Ishikawa (cell line): Measurements from ENCODE around the gene CFAP45.

Experiments
- CEBPB ChIP-seq: IDR thresholded peaks from 2 replicates; pipeline ENCODE4 v1.6.1; 2012
- CREB1 ChIP-seq: IDR thresholded peaks from 2 replicates; pipeline ENCODE4 v1.6.1; 2012; ENCODE audit warnings: low read depth
- EGR1 ChIP-seq: IDR thresholded peaks from 2 replicates; pipeline ENCODE4 v1.6.1; 2012
- EP300 ChIP-seq: IDR thresholded peaks from 2 replicates; pipeline ENCODE4 v1.6.1; 2012; ENCODE audit warnings: borderline replicate concordance
- FOXM1 ChIP-seq: IDR thresholded peaks from 2 replicates; pipeline ENCODE4 v1.6.1; 2012; ENCODE audit warnings: low read depth, borderline replicate concordance
- NFIC ChIP-seq: IDR thresholded peaks from 2 replicates; pipeline ENCODE4 v1.6.1; 2012
- RAD21 ChIP-seq: IDR thresholded peaks from 2 replicates; pipeline ENCODE4 v1.6.1; 2012; ENCODE audit warnings: low read depth
- TAF1 ChIP-seq: IDR thresholded peaks from 2 replicates; pipeline ENCODE4 v1.6.1; 2012; ENCODE audit warnings: low read depth, mild to moderate bottlenecking
- TCF12 ChIP-seq: IDR thresholded peaks from 2 replicates; pipeline ENCODE4 v1.6.1; 2012; ENCODE audit warnings: low read depth
- TEAD4 ChIP-seq: IDR thresholded peaks from 2 replicates; pipeline ENCODE4 v1.6.1; 2012
- YY1 ChIP-seq: IDR thresholded peaks from 2 replicates; pipeline ENCODE4 v1.6.1; 2012; ENCODE audit warnings: low read depth
- ZBTB7A ChIP-seq: IDR thresholded peaks from 2 replicates; pipeline ENCODE4 v1.6.1; 2012; ENCODE audit warnings: low read depth
- TF ChIP-seq, protein P1 (sequence below): IDR thresholded peaks from 2 replicates; pipeline ENCODE4 v1.6.1; 2012
- TF ChIP-seq, protein P2 (sequence below): IDR thresholded peaks from 2 replicates; pipeline ENCODE4 v1.6.1; 2012; ENCODE audit warnings: low read depth, mild to moderate bottlenecking
- TF ChIP-seq, protein P3 (sequence below): IDR thresholded peaks from 2 replicates; pipeline ENCODE4 v1.6.1; 2012

The CFAP45 gene

GRCh38 chr1:159868766-159869165 lies 31.2 kb downstream of the CFAP45 start:
- no peak for TF ChIP-seq TCF12
- no peak for TF ChIP-seq EGR1
- TF ChIP-seq ZBTB7A: no peak

GRCh38 chr1:159867664-159868026 lies 32.3 kb downstream of the CFAP45 start:
- TF ChIP-seq TCF12 (0 out of 2 replicates have a peak, but pooled peaks have one; percentile 31), FOXM1 (no peak), NFIC (no peak), CREB1 (no peak), EP300 (no peak)
- TF ChIP-seq, protein P1, sequence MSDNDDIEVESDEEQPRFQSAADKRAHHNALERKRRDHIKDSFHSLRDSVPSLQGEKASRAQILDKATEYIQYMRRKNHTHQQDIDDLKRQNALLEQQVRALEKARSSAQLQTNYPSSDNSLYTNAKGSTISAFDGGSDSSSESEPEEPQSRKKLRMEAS: peak; percentile 53; the same call in 1 of the 2 replicates
- TF ChIP-seq, protein P2, sequence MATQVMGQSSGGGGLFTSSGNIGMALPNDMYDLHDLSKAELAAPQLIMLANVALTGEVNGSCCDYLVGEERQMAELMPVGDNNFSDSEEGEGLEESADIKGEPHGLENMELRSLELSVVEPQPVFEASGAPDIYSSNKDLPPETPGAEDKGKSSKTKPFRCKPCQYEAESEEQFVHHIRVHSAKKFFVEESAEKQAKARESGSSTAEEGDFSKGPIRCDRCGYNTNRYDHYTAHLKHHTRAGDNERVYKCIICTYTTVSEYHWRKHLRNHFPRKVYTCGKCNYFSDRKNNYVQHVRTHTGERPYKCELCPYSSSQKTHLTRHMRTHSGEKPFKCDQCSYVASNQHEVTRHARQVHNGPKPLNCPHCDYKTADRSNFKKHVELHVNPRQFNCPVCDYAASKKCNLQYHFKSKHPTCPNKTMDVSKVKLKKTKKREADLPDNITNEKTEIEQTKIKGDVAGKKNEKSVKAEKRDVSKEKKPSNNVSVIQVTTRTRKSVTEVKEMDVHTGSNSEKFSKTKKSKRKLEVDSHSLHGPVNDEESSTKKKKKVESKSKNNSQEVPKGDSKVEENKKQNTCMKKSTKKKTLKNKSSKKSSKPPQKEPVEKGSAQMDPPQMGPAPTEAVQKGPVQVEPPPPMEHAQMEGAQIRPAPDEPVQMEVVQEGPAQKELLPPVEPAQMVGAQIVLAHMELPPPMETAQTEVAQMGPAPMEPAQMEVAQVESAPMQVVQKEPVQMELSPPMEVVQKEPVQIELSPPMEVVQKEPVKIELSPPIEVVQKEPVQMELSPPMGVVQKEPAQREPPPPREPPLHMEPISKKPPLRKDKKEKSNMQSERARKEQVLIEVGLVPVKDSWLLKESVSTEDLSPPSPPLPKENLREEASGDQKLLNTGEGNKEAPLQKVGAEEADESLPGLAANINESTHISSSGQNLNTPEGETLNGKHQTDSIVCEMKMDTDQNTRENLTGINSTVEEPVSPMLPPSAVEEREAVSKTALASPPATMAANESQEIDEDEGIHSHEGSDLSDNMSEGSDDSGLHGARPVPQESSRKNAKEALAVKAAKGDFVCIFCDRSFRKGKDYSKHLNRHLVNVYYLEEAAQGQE: no peak

GRCh38 chr1:159866905-159867663 lies 32.9 kb downstream of the CFAP45 start:
- TF ChIP-seq, protein P3, sequence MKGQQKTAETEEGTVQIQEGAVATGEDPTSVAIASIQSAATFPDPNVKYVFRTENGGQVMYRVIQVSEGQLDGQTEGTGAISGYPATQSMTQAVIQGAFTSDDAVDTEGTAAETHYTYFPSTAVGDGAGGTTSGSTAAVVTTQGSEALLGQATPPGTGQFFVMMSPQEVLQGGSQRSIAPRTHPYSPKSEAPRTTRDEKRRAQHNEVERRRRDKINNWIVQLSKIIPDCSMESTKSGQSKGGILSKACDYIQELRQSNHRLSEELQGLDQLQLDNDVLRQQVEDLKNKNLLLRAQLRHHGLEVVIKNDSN: no peak
- TF ChIP-seq NFIC (no peak), ZBTB7A (no peak), CREB1 (no peak), RAD21 (no peak), TAF1 (no peak), CEBPB (no peak)

DNA sequence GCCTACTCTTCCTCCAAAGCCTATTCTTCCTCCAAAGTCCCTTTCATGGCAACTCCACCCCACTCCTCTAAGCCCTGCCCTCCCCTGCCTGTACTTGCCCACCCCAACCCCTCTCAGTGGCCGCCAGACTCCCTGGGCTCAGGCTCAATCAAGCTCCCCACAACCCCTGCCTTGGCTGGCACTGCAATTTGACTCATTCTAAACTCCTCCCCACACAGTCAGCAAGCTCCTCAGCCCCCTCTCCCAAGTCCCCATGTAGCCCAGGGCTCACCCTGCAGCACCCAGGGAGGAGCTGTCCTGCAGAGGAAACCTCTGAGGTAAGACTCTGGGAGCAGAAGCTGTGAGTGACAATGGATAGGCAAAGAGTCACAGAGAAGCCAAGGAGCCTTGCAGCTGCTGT lies 33.9 kb downstream of the CFAP45 start:
- no peak for TF ChIP-seq YY1
- TF ChIP-seq CEBPB: no peak
- TF ChIP-seq NFIC: no peak
- TF ChIP-seq, protein P3: no peak
- TF ChIP-seq CREB1: no peak
- no peak for TF ChIP-seq TAF1
- no peak for TF ChIP-seq TEAD4
- TF ChIP-seq EGR1: no peak
- TF ChIP-seq RAD21: no peak
- TF ChIP-seq, protein P2: no peak
- TF ChIP-seq EP300: no peak
- TF ChIP-seq, protein P1: no peak
- no peak for TF ChIP-seq TCF12

DNA sequence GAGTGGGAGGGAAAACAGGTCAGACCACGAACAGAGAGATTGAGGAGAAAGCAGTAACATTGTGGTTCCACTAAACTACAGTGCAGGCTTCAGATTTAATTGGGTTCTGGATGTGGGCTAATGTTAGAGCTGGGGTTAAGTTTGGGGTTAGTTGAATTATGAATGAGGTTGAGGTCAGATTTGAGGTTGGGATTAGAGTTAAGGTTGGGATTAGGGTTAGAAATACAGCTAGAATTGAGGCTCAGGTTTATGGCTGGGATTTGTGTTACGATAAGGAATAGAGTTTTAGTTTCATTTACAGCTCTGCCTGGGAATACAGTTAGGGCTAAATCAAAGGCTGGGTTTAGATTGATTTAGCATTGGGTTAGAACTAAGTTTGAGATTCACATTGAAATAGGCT lies 35.7 kb downstream of the CFAP45 start:
- TF ChIP-seq, protein P1: no peak
- TF ChIP-seq TAF1 (no peak), CEBPB (no peak), EGR1 (no peak), CREB1 (no peak), ZBTB7A (no peak), RAD21 (no peak), YY1 (no peak), EP300 (no peak), FOXM1 (no peak), NFIC (no peak), TCF12 (no peak)
- TF ChIP-seq, protein P3: no peak
- TF ChIP-seq, protein P2: no peak
